ENCODE results near the gene PUS7L. TPM values are rescaled to one million over a fixed set of nuclear protein-coding genes. Genes with fewer than 3 reads are reported as not detected.
A peak's percentile ranks its signal among the peaks of the same experiment; 100 is the strongest.

Gene PUS7L
- polyA plus RNA-seq, 3 donors: 1.6 to 14.5 (median 13.0) TPM

DNA sequence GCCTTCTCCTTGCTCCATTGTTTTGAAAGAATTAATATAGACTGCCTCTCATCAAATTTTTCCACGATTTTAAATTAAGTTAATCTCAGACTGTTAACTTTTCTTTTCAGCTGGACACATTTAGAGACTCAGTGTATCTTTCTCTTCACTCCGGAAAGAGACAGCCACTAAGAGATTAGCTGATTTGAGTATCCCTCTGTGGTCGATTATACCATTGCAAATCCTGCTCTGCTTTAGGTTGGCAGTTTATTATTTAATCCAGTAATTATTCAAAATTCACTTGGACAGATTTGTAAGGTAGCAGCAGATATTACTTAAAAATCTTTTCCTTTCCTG lies 48.1 kb upstream of the PUS7L start:
- peak overlapping the region; percentile 94 for H3K9ac ChIP-seq (ENCODE audit: insufficient read depth, low read length, poor library complexity, severe bottlenecking)
- no peak for DNase-seq
- TF ChIP-seq, protein P1, sequence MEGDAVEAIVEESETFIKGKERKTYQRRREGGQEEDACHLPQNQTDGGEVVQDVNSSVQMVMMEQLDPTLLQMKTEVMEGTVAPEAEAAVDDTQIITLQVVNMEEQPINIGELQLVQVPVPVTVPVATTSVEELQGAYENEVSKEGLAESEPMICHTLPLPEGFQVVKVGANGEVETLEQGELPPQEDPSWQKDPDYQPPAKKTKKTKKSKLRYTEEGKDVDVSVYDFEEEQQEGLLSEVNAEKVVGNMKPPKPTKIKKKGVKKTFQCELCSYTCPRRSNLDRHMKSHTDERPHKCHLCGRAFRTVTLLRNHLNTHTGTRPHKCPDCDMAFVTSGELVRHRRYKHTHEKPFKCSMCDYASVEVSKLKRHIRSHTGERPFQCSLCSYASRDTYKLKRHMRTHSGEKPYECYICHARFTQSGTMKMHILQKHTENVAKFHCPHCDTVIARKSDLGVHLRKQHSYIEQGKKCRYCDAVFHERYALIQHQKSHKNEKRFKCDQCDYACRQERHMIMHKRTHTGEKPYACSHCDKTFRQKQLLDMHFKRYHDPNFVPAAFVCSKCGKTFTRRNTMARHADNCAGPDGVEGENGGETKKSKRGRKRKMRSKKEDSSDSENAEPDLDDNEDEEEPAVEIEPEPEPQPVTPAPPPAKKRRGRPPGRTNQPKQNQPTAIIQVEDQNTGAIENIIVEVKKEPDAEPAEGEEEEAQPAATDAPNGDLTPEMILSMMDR (IDR thresholded peaks at IDR 0.05): no peak
- intact Hi-C loops (cut with micrococcal nuclease): loop anchor here in 1 of 2 donors (5.0 kb wide), 1 partner anchor 49 kb away; the partner anchor contains the start of genes IRAK4 and PUS7L
- peak overlapping the region; percentile 99 to 100 for H3K4me3 Mint-ChIP-seq
- no CpG with 5 or more reads among the region's 3 CpGs for WGBS (ENCODE audit: insufficient coverage)
- peak overlapping the region; percentile 99 to 100 (median 100) for H3K27ac Mint-ChIP-seq
- peaks cover 41% of the 10 kb centered on the region for H3K79me2 ChIP-seq (ENCODE audit: insufficient read depth, low read length)
- peaks cover 6 to 10% (median 8%) of the 10 kb centered on the region in 3 donors for H3K27me3 Mint-ChIP-seq (ENCODE audit: low read depth in 3 of 3)
- peak overlapping the region; percentile 94 to 97 for H3K27ac ChIP-seq (ENCODE audit: low read depth in 1 of 2, low read length in 2 of 2)
- peaks cover 0 to 3% (median 0%) of the 10 kb centered on the region in 7 donors for H3K9me3 Mint-ChIP-seq
- no peaks in the 10 kb centered on the region for H3K9me3 ChIP-seq (replicated peaks in 1 of 2; ENCODE audit: control insufficient read depth in 1 of 2, insufficient read depth in 1 of 2, low read length in 2 of 2)
- peaks cover 6 to 8% of the 10 kb centered on the region in 2 donors for H3K27me3 ChIP-seq (ENCODE audit: control insufficient read depth in 2 of 2, insufficient read depth in 2 of 2, low read length in 2 of 2)
- H3K4me1 Mint-ChIP-seq: peaks cover 29% of the 10 kb centered on the region
- peak overlapping the region; percentile 73 to 91 (median 84) for H3K4me3 ChIP-seq (replicated peaks in 1 of 3; ENCODE audit: low read depth in 2 of 3, low read length in 3 of 3)
- peaks cover 19 to 38% of the 10 kb centered on the region in 2 donors for H3K4me1 ChIP-seq (ENCODE audit: control insufficient read depth in 1 of 2, insufficient read depth in 2 of 2, low read length in 2 of 2)
- H2AFZ ChIP-seq (ENCODE audit: insufficient read depth, low read depth, low read length, poor library complexity, severe bottlenecking): peak overlapping the region; percentile 92
- peaks cover 16% of the 10 kb centered on the region for H4K20me1 ChIP-seq (ENCODE audit: insufficient read depth, low read length)
- peaks cover 17 to 19% of the 10 kb centered on the region in 2 donors for H3K36me3 ChIP-seq (replicated peaks in 1 of 2; ENCODE audit: control insufficient read depth in 1 of 2, insufficient read depth in 2 of 2, low read length in 2 of 2)
- H3K4me2 ChIP-seq (replicated peaks; ENCODE audit: extremely low read depth, low read length, poor library complexity, severe bottlenecking): peak overlapping the region; percentile 81
- peaks cover 9 to 13% of the 10 kb centered on the region in 2 donors for H3K36me3 Mint-ChIP-seq

DNA sequence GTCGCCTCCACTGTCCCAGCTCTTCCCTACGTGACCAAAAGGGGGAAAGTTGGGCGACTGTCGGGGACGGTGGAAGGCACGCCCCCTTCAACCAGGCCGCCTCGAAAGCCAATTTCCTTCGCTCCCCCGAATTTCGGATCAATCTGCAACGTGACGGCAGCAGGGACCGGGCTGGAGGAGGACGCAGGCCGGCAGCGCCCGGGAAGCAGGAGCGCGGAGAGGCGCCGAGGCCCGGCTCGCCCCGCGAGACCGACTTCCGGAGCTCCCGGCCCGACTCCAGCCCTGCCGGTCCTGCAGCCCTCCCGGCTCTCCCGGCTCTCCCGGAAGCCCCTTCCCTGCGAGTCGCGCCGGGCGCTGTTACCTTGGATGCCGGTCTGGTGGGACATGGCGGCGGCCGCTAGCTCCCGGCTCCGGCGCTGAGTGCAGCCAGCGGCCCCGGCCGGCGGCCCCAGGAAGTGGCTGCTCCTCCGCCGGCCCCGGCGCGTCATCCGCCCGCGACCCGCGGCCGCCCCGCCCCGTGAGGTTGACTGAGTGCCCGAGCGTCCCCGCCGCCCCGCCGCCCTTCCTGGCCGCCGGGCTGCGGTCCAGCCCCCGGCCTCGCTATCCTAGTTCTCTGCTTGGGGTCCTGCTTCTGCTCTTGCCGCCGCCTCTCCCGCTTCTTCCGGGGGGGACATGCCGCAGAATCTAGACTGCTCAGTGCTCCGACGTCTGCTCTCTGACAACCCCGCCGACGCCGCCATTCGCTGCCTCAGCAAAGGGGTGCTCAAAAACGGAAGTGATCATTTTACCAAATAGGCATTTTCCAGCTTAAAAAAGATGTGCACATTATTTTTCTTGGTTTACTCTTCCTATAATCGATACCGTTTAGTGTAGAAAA lies 47.5 kb upstream of the PUS7L start, which contains the start of gene TWF1:
TWF1 (minus strand) TSS at position 458 of the 877 bp plus-strand sequence; CDS start at position 386, 72 bp downstream.
- Mint-ChIP-seq H3K27me3 (ENCODE audit: low read depth in 3 of 3) (peaks cover 3 to 6% (median 4%) of the 10 kb centered on the region in 3 donors), H3K4me1 (peaks cover 29% of the 10 kb centered on the region), H3K27ac (peak within 1 kb of the TSS; percentile 99 to 100 (median 100)), H3K9me3 (peaks cover 0 to 3% (median 0%) of the 10 kb centered on the region in 7 donors), H3K36me3 (peaks cover 11 to 15% of the 10 kb centered on the region in 2 donors), H3K4me3 (peak within 1 kb of the TSS; percentile 99 to 100)
- no peaks in the 10 kb centered on the region for H3K9me3 ChIP-seq (replicated peaks in 1 of 2; ENCODE audit: control insufficient read depth in 1 of 2, insufficient read depth in 1 of 2, low read length in 2 of 2)
- H3K36me3 ChIP-seq (replicated peaks in 1 of 2; ENCODE audit: control insufficient read depth in 1 of 2, insufficient read depth in 2 of 2, low read length in 2 of 2): peaks cover 24% of the 10 kb centered on the region in 2 donors
- WGBS (ENCODE audit: insufficient coverage): under 1% methylated on average over 86 of the region's 89 CpGs
- H3K27me3 ChIP-seq (ENCODE audit: control insufficient read depth in 2 of 2, insufficient read depth in 2 of 2, low read length in 2 of 2): peaks cover 4 to 6% of the 10 kb centered on the region in 2 donors
- intact Hi-C loops (cut with micrococcal nuclease): loop anchor here (2.0 to 5.0 kb wide), 2 partner anchors 47 to 49 kb away; partner anchors contain the start of genes IRAK4 (in 2 of the 2) and PUS7L (in 2 of the 2)
- H3K4me2 ChIP-seq (replicated peaks; ENCODE audit: extremely low read depth, low read length, poor library complexity, severe bottlenecking): peak within 1 kb of the TSS; percentile 81
- H3K79me2 ChIP-seq (ENCODE audit: insufficient read depth, low read length): peaks cover 41% of the 10 kb centered on the region
- H3K27ac ChIP-seq (ENCODE audit: low read depth in 1 of 2, low read length in 2 of 2): peak within 1 kb of the TSS; percentile 94 to 97
- peak within 1 kb of the TSS; percentile 92 for H2AFZ ChIP-seq (ENCODE audit: insufficient read depth, low read depth, low read length, poor library complexity, severe bottlenecking)
- peak within 1 kb of the TSS; percentile 94 for H3K9ac ChIP-seq (ENCODE audit: insufficient read depth, low read length, poor library complexity, severe bottlenecking)
- DNase-seq: peak; percentile 69 to 80 (median 77)
- H3K4me3 ChIP-seq (replicated peaks in 1 of 3; ENCODE audit: low read depth in 2 of 3, low read length in 3 of 3): peak within 1 kb of the TSS; percentile 73 to 91 (median 84)
- TF ChIP-seq, protein P1 (IDR thresholded peaks at IDR 0.05): peak; percentile 49
- peaks cover 19 to 38% of the 10 kb centered on the region in 2 donors for H3K4me1 ChIP-seq (ENCODE audit: control insufficient read depth in 1 of 2, insufficient read depth in 2 of 2, low read length in 2 of 2)
- H4K20me1 ChIP-seq (ENCODE audit: insufficient read depth, low read length): peaks cover 16% of the 10 kb centered on the region
